Left ventricle myocardium inferior (tissue), 1 donor: ENCODE data around the gene BRF1. TPM values are rescaled to one million over a fixed set of nuclear protein-coding genes. Genes with fewer than 3 reads are reported as not detected.

Experiments used
- DNase-seq: peaks from one replicate; pipeline ENCODE4 v3.0.0-alpha.2; 2020
- H3K27ac ChIP-seq: fragments of 200-600 bp; replicated peaks from 2 replicates; pipeline ENCODE4 v1.8.0; 2021
- H3K27me3 ChIP-seq: fragments of 200-600 bp; 2 replicates; pipeline ENCODE4 v1.8.0; 2021; ENCODE audit warnings: low read depth
- H3K36me3 ChIP-seq: fragments of 200-600 bp; 2 replicates; pipeline ENCODE4 v1.8.0; 2021
- H3K4me1 ChIP-seq: fragments of 200-600 bp; 2 replicates; pipeline ENCODE4 v1.8.0; 2021
- H3K4me3 ChIP-seq: fragments of 200-600 bp; 2 replicates; pipeline ENCODE4 v1.8.0; 2021; ENCODE audit warnings: mild to moderate bottlenecking, moderate library complexity
- H3K9me3 ChIP-seq: fragments of 200-600 bp; replicated peaks from 2 replicates; pipeline ENCODE4 v1.8.0; 2021
- CTCF ChIP-seq: fragments of 200-600 bp; IDR thresholded peaks from 2 replicates; pipeline ENCODE4 v1.8.0; 2021; ENCODE audit warnings: antibody characterized with exemption, mild to moderate bottlenecking, borderline replicate concordance
- intact Hi-C: fragments of 100-400 bp; cut with micrococcal nuclease; formaldehyde crosslinking; loops from one replicate; pipeline ENCODE4 v1.11.0; 2022
- total RNA-seq: library from RNA; stranded (reverse); fragmentation: NEBNext Ultra II Directional; extraction: Animal tissue kit (Norgen Biotek cat#: 25700); gene quantifications from one replicate; pipeline ENCODE4 v1.2.1, GENCODE V29; 2021
- donor health status: DM: no; HTN: yes; CAD: no; lungs with severe emphysema.

Gene BRF1
- total RNA-seq, 1 donor from 2014 or later, result 19.8 TPM

- Histone ChIP-seq H3K4me3 (no peak overlapping the region), H3K27me3 (no peaks in the 10 kb centered on the region), H3K4me1 (no peaks in the 10 kb centered on the region), H3K9me3 (no peaks in the 10 kb centered on the region), H3K27ac (no peak overlapping the region), H3K36me3 (peaks cover 23% of the 10 kb centered on the region)
- no peak for DNase-seq
- TF ChIP-seq CTCF, result no peak
- intact Hi-C loops, result no loop called here
These were observed 71.6 kb downstream of the BRF1 start for GRCh38 chr14:105229099-105229655.

DNA sequence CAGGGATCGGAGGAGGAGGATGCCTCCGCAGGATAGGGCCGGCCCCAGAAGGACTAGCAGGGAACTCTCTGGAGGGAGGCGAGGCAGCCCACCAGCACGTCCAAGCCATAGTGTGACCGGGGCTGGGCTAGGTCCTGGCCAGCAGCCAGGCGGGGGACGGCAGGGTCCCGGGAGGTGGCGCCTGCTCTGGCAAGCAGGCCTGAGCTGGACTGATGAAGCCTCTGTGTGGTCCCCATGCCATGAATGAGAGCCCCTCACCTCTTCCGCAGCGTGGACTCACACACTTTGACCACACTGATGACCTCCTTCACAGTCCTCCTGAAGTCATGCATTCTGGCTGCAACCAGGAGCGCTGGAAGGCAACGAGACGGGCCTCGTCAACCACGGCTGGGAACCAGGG, 72.2 kb downstream of the BRF1 start:
- Histone ChIP-seq H3K36me3 (peaks cover 29% of the 10 kb centered on the region), H3K27me3 (no peaks in the 10 kb centered on the region), H3K4me1 (no peaks in the 10 kb centered on the region), H3K4me3 (no peak overlapping the region), H3K27ac (no peak overlapping the region), H3K9me3 (no peaks in the 10 kb centered on the region)
- no peak for DNase-seq
- intact Hi-C loops, result no loop called here
- no peak for TF ChIP-seq CTCF

DNA sequence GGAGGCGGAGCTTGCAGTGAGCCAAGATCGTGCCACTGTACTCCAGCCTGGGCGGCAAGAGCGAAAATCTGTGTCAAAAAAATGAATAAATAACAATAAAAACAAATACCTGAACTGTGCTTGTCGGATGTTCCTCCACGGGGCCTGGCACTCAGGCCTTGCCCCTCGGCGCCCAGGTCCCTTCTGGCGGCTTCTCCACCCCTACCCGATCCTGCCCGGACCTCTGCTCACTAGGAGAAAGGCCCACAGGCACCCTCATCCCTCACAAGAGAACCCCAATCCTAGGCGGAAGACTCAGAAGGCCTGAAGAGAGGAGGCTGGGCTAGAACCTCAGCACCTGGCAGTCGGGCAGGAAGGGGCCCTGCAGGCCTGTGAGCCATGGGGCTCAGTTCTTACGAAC, 73.5 kb downstream of the BRF1 start:
- Histone ChIP-seq H3K27me3 (no peaks in the 10 kb centered on the region), H3K4me1 (no peaks in the 10 kb centered on the region), H3K9me3 (no peaks in the 10 kb centered on the region), H3K36me3 (peaks cover 41% of the 10 kb centered on the region), H3K4me3 (no peak overlapping the region), H3K27ac (no peak overlapping the region)
- no peak for DNase-seq
- intact Hi-C loops, result no loop called here
- TF ChIP-seq CTCF, result no peak

DNA sequence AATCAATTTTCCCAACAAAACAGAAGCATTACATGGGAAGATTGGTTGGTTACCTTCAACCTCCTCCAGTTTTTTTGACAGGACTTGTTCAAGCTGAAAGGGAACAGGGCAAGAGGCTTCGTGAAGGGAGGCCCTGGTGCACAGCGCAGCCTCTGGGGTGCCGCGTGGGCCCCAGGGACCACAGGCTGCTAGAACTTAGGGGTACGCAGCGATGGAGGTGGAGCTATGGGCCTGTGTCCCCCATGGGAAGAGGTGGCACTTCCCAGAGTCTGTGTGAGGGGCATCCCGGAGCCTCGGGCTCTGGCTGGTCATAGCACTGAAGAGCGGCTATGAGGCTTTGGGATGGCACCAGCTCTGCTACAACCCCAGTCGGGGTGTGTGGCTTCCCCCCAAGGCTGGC, 74.6 kb downstream of the BRF1 start:
- Histone ChIP-seq H3K36me3 (peaks cover 48% of the 10 kb centered on the region), H3K4me3 (no peak overlapping the region), H3K27ac (no peak overlapping the region), H3K9me3 (no peaks in the 10 kb centered on the region), H3K27me3 (no peaks in the 10 kb centered on the region), H3K4me1 (peaks cover 4% of the 10 kb centered on the region)
- no peak for DNase-seq
- TF ChIP-seq CTCF, result no peak
- intact Hi-C loops, result no loop called here

DNA sequence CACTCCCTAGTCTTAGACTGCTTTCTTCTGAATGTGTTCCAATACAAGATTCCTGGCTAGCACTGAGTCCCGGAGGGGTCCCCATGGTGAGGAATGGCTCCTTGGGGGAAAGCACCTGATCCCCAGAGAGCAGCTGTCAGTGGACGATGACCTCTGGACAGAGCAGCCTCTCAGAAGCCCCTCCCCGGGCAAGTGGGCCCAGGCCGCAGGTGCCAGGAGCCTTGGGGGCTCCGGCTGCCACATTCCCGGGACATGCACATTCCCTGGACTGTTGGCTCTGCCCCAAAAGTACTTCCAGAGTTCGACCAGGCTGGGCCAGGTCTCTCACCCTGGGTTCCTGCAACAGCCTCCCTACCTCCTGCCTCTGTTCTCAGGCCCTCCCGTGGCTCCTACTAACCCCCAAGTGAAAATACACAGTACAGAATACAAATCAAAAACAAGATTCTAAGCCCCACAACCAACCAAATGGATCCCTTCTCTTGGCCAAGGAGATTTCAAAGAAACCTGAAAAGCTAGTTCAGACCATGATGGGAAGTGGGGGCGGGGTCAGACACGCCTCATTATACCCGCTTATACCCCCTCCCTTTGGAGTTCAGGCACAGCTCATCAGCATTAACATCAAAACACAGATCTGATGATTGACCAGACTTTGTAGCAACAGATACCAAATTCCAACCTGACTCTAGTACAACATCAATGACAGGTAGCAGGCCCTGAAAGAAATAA, 75.8 kb downstream of the BRF1 start:
- TF ChIP-seq CTCF, result no peak
- Histone ChIP-seq H3K27me3 (no peaks in the 10 kb centered on the region), H3K9me3 (no peaks in the 10 kb centered on the region), H3K4me3 (no peak overlapping the region), H3K4me1 (peaks cover 16% of the 10 kb centered on the region), H3K27ac (no peak overlapping the region), H3K36me3 (peaks cover 60% of the 10 kb centered on the region)
- intact Hi-C loops, result no loop called here
- no peak for DNase-seq
